ENCODE data around the gene P4HA2.

DNA sequence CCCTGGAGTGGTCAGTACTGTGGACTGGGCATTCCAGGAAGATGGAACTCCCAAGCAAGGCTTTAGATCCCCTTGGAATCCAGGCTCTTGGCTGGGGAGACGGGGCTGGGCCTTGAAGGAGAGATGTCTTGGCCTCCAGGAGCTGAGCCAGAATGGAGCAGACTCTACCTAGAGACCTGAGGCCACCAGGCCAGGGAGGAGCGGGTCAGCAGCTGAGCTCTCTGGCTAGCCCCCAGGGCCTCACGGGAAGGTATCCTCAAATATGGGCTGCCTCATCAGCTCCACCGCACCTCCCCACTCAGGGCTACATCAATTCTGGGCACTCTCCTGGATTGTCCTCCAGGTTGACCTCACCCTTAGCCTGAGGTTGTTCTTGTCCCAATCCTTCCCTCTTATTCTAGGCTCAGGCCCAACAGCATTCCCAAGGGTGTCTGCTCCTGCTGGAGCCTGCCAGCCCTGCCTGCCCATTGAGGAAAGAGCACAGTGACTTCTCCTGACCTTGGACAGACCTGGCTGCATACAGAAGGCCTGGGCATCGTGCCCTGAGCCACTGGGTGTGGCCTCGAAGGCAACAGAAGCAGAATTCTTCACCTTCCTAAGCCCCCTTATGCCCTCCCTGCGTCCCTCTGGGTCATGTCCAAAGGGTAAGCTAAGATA, 26.8 kb upstream of the P4HA2 start:
- TF ChIP-seq, protein P1, sequence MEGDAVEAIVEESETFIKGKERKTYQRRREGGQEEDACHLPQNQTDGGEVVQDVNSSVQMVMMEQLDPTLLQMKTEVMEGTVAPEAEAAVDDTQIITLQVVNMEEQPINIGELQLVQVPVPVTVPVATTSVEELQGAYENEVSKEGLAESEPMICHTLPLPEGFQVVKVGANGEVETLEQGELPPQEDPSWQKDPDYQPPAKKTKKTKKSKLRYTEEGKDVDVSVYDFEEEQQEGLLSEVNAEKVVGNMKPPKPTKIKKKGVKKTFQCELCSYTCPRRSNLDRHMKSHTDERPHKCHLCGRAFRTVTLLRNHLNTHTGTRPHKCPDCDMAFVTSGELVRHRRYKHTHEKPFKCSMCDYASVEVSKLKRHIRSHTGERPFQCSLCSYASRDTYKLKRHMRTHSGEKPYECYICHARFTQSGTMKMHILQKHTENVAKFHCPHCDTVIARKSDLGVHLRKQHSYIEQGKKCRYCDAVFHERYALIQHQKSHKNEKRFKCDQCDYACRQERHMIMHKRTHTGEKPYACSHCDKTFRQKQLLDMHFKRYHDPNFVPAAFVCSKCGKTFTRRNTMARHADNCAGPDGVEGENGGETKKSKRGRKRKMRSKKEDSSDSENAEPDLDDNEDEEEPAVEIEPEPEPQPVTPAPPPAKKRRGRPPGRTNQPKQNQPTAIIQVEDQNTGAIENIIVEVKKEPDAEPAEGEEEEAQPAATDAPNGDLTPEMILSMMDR (IDR thresholded peaks at IDR 0.05) = no peak
- TF ChIP-seq POLR2A (IDR thresholded peaks at IDR 0.05) = no peak

All from Peyer's patch (tissue), 4 donors.